ENCODE data around the gene MAP3K12.
"Not testable (repeated sequence)": the region's sequence is repeated elsewhere in the genome, so short reads cannot be mapped to it uniquely, and the experiment has no call there.

Gene MAP3K12

GRCh38 chr12:53493610-53494391 is 5.5 kb downstream of the MAP3K12 start:
- no peak for DNase-seq (ENCODE audit: extremely low read depth in 1 of 2, low read depth in 1 of 2)

- peak; percentile 54 to 80 for DNase-seq (ENCODE audit: extremely low read depth in 1 of 2, low read depth in 1 of 2)
Observed at GRCh38 chr12:53492830-53493609, 6.2 kb downstream of the MAP3K12 start.

DNA sequence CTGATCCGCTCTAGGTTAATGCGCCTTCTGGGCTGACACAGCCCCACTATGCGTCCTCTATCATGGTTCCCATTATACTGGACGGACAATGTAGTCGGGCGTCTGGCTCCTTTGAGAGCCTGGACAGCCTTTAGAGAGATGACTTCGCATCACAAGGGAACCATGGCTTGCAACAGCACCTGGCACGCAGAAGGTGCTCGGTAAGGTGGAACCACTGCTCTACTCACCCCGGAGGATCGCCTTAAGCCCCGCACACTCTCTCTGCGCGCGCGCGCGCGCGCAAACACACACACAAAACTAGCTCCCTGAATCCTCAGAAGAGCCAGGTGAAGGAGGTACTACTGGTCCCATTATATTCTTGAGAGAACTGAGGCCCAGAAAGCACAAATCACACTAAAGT is 7.1 kb downstream of the MAP3K12 start:
- DNase-seq (ENCODE audit: extremely low read depth in 1 of 2, low read depth in 1 of 2) = no peak

- DNase-seq (ENCODE audit: extremely low read depth in 1 of 2, low read depth in 1 of 2) = no peak
Observed at GRCh38 chr12:53489242-53489864, 9.9 kb downstream of the MAP3K12 start.

- no peak for DNase-seq (ENCODE audit: extremely low read depth in 1 of 2, low read depth in 1 of 2)
Observed at GRCh38 chr12:53486736-53487487, 12.3 kb downstream of the MAP3K12 start.

GRCh38 chr12:53485955-53486735 is 13.1 kb downstream of the MAP3K12 start:
- no peak for DNase-seq (ENCODE audit: extremely low read depth in 1 of 2, low read depth in 1 of 2)

DNA sequence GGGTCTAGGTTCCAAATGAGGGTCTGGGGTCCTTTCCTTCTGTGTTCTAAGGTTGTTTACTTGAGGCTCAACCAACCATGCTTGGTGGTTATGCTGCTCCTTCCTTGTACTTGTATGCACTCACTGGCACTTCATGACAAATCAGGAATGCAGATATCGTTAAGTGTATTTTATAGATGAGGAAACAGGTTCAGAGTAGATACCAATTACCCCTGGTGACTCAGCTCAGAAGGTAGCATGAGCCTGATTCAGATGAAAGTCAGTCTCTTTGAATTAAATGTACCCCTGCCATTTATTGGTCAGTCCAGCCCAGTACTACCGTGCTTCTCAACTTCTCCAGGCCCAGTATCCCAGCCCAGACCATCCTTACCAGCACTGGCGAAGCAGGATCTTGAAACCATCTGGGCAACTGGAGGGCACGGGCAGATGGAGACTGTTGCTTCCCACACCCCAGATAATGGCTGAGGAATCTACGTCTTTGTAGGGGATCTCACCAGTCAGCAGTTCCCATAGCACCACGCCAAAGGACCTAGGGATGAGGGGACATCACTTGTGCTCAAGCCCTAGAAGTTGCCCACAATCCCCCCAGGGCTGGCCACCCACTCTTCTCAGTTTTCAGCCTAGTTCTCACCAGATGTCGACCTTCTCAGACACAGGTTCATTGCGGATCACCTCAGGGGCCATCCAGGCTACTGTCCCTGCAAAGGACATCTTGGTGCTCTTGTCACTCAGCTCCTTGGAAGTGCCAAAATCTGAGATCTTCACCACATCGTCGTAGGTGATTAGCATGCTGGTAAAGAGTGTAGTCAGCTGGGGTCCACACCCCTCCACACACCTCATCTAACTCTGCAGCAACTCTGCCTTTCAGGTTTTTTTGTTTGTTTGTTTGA is 14.3 kb downstream of the MAP3K12 start:
- DNase-seq (ENCODE audit: extremely low read depth in 1 of 2, low read depth in 1 of 2) = no peak

- DNase-seq (ENCODE audit: extremely low read depth in 1 of 2, low read depth in 1 of 2) = no peak
Observed at GRCh38 chr12:53483979-53484377, 15.3 kb downstream of the MAP3K12 start.

- no peak for DNase-seq (ENCODE audit: extremely low read depth in 1 of 2, low read depth in 1 of 2)
Observed at GRCh38 chr12:53483225-53483978, 15.9 kb downstream of the MAP3K12 start.

DNA sequence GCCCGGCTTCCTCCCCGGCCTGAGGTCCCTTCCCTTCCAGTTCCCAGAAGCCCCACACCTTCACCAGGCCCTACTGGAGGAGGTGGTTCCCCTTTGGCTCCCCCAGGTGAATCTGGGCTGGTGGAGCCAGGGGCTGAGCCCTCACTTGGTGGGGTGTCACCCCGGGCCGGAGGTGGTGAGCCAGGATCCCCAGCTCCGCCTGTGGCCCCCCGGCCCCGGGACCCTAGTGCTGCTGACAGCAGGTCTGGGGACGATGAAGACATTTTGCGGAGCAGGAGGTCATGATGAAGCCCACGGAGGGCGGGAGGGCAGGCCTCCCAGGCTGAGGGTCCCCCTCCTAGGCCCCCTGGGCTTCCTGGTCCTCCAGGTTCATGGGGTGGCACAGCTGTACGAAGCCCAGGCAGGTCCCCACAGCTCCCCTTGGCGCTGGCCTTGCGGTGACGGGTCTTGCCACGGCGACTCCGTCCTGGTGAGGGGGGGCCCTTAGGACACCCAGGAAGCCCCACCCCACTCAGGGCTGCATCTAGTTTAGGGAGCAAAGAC is 16.6 kb downstream of the MAP3K12 start:
- DNase-seq (ENCODE audit: extremely low read depth in 1 of 2, low read depth in 1 of 2) = no peak

GRCh38 chr12:53481939-53482586 is 17.2 kb downstream of the MAP3K12 start:
- no peak for DNase-seq (ENCODE audit: extremely low read depth in 1 of 2, low read depth in 1 of 2)

GRCh38 chr12:53481458-53481857 is 17.8 kb downstream of the MAP3K12 start:
- not testable (repeated sequence) for DNase-seq (ENCODE audit: extremely low read depth in 1 of 2, low read depth in 1 of 2)

- DNase-seq (ENCODE audit: extremely low read depth in 1 of 2, low read depth in 1 of 2) = no peak
Observed at GRCh38 chr12:53480491-53481442, 18.5 kb downstream of the MAP3K12 start.

GRCh38 chr12:53479331-53479730 is 19.9 kb downstream of the MAP3K12 start:
- no peak for DNase-seq (ENCODE audit: extremely low read depth in 1 of 2, low read depth in 1 of 2)

DNA sequence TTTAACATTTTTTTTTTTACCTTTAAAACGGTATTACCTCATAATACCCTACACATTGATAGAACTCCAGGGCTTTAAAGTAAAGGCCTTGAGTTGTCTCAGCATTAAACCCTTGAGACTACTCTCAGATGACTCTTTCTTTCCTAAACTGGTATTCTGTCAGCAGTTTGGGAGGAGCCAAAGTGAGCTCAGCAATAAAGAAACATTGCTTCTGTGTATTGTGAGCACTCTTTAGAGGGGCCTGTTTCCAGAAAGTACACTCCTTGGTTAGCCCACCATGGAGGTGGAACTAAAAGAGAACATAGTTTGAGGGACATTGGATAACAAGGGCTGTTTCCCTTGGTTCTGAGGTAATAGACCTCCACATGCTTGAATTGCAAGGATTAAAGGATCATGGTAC is 20.4 kb downstream of the MAP3K12 start:
- no peak for DNase-seq (ENCODE audit: extremely low read depth in 1 of 2, low read depth in 1 of 2)

DNA sequence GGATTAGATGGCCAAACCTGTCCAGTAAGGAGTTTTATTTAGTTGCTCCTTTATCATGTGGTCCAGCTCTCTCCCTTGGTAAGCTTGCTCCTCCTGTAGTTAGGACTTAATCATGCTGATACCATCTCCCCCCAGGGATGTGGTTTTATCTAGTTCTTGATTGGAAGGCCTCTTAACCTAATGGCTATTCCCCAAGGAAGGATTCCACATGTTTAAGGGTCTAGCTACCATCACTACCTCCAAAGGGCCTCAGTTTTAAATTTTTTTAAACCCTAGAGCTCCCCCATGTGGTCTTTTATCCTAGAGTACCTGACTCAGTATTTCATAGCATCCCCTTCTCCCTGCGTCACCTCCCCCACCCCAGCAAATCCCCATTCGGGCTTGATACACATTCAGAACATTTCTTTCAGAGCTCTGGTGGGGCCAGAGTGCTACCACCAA is 22.5 kb downstream of the MAP3K12 start:
- DNase-seq (ENCODE audit: extremely low read depth in 1 of 2, low read depth in 1 of 2) = no peak

GRCh38 chr12:53474819-53475218 is 24.4 kb downstream of the MAP3K12 start:
- no peak for DNase-seq (ENCODE audit: extremely low read depth in 1 of 2, low read depth in 1 of 2)

Measured in activated CD8-positive, alpha-beta memory T cell treated with anti-CD3 and anti-CD28 coated beads for 1 hour (primary cell).